HepG2 (cell line): ENCODE measurements around the gene PRDM11. TPM values are rescaled to one million over a fixed set of nuclear protein-coding genes. Genes with fewer than 3 reads are reported as not detected.

Source experiments
- ATAC-seq: fragments of 200-7000 bp; cut with Tn5 transposase; 3 replicates; pipeline ENCODE4 v1.9.1; 2020; ENCODE audit warnings: mild to moderate bottlenecking, moderate library complexity
- BruUV-seq: library from RNA; stranded (reverse); fragments of 400-500 nt; replicated peaks from 2 replicates; lab custom pipeline; 2021; lab: Mats Ljungman, UMichigan
- CTCF ChIA-PET: fragments of 300-600 bp; formaldehyde crosslinking; extraction: SDS; loops from one replicate; lab custom pipeline; 2021; ENCODE audit warnings: low total read pairs, inconsistent platforms, low intra/inter-chr PET ratio; lab: Yijun Ruan, JAX
- POLR2A ChIA-PET: fragments of 350-600 bp; sonication (Branson Sonifier 250); formaldehyde crosslinking; loops from one replicate; lab custom pipeline; 2020; ENCODE audit warnings: antibody characterized with exemption, inconsistent platforms; lab: Yijun Ruan, JAX
- DNase-seq: peaks from one replicate; pipeline ENCODE4 v3.0.0-alpha.2; 2015; ENCODE audit warnings: low spot score
- FAIRE-seq: peaks from 3 replicates; lab custom pipeline; 2011; peaks lifted over from hg19 to GRCh38; lab: Jason Lieb, UNC
- H2AFZ ChIP-seq: one replicate; pipeline ENCODE4 v1.6.1; 2011; ENCODE audit warnings: low read length, inconsistent platforms
- H3K27ac ChIP-seq: fragments of 300-600 bp; 3 replicates; pipeline ENCODE4 v1.8.0; 2011; ENCODE audit warnings: mixed run types, mild to moderate bottlenecking, mixed read lengths, low read length, inconsistent platforms; ENCODE audit not compliant: insufficient read depth; ENCODE audit errors: extremely low read length
- H3K27me3 ChIP-seq, 2 experiments: fragments of 200-600 bp in 1 of 2; 2 replicates in 1 of 2; 3 replicates in 1 of 2; pipeline versions ENCODE4 v1.6.0 to v1.8.0; 2011; ENCODE audit warnings: low read length in 2 of 2, mild to moderate bottlenecking in 2 of 2, moderate library complexity in 2 of 2, inconsistent platforms in 1 of 2; ENCODE audit not compliant: insufficient read depth in 2 of 2, control insufficient read depth in 1 of 2
- H3K36me3 ChIP-seq, 2 experiments: fragments of 200-600 bp in 1 of 2; replicated peaks in 1 of 2; 2 replicates in 1 of 2; 3 replicates in 1 of 2; pipeline versions ENCODE4 v1.5.1 to v1.8.0; 2011; ENCODE audit warnings: low read length in 2 of 2, inconsistent platforms in 1 of 2; ENCODE audit not compliant: insufficient read depth in 2 of 2, control insufficient read depth in 1 of 2
- H3K4me1 ChIP-seq: 2 replicates; pipeline ENCODE4 v1.5.1; 2012; ENCODE audit warnings: low read length, inconsistent platforms; ENCODE audit not compliant: insufficient read depth
- H3K4me2 ChIP-seq: 2 replicates; pipeline ENCODE4 v1.6.0; 2011; ENCODE audit warnings: low read depth, low read length, inconsistent platforms
- H3K4me3 ChIP-seq, 3 experiments: fragments of 200-600 bp in 1 of 3; sonication (generic), shearing (Covaris generic) in 1 of 3; replicated peaks in 1 of 3; 2 replicates each; pipeline ENCODE4 v1.5.1; 2011 to 2016; ENCODE audit warnings: low read length in 3 of 3, inconsistent platforms in 2 of 3, low read depth in 2 of 3, mild to moderate bottlenecking in 2 of 3, control low read depth in 1 of 3, mixed read lengths in 1 of 3; ENCODE audit not compliant: insufficient read depth in 1 of 3
- H3K79me2 ChIP-seq: one replicate; pipeline ENCODE4 v1.6.1; 2011; ENCODE audit warnings: low read length, inconsistent platforms; ENCODE audit not compliant: insufficient read depth
- H3K9ac ChIP-seq: 2 replicates; pipeline ENCODE4 v1.6.0; 2011; ENCODE audit warnings: mild to moderate bottlenecking, low read depth, low read length, inconsistent platforms; ENCODE audit not compliant: insufficient read depth
- H3K9me3 ChIP-seq: 2 replicates; pipeline ENCODE4 v1.5.1; 2012; ENCODE audit warnings: mild to moderate bottlenecking, low read length
- H4K20me1 ChIP-seq: 2 replicates; pipeline ENCODE4 v1.6.0; 2011; ENCODE audit warnings: inconsistent platforms, mild to moderate bottlenecking, low read length, moderate library complexity; ENCODE audit not compliant: insufficient read depth
- ATM ChIP-seq: fragments of 450-650 bp; IDR thresholded peaks from 2 replicates; pipeline ENCODE4 v1.7.1; 2017; ENCODE audit warnings: mild to moderate bottlenecking, borderline replicate concordance
- GTF3A ChIP-seq: sonication (generic); formaldehyde crosslinking; conservative IDR thresholded peaks from 2 replicates; pipeline ENCODE4 v1.4.0; 2020; ENCODE audit warnings: mild to moderate bottlenecking, missing genetic modification reagents
- GZF1 ChIP-seq: sonication (generic); formaldehyde crosslinking; IDR thresholded peaks from 2 replicates; pipeline ENCODE4 v1.5.1; 2020; ENCODE audit warnings: mild to moderate bottlenecking, missing genetic modification reagents
- HNF1B ChIP-seq: sonication (generic); formaldehyde crosslinking; IDR thresholded peaks from 2 replicates; pipeline ENCODE4 v1.5.1; 2020; ENCODE audit warnings: mild to moderate bottlenecking, moderate library complexity, missing genetic modification reagents
- KDM3A ChIP-seq: IDR thresholded peaks from 2 replicates; pipeline ENCODE4 v1.6.1; 2018; ENCODE audit warnings: low read depth, missing compliant biosample characterization
- PAF1 ChIP-seq: IDR thresholded peaks from 2 replicates; pipeline ENCODE4 v1.6.1; 2016; ENCODE audit warnings: missing genetic modification reagents, missing compliant biosample characterization
- PTBP1 ChIP-seq: fragments of 200-400 bp; formaldehyde crosslinking; IDR thresholded peaks from 2 replicates; pipeline ENCODE4 v1.6.1; 2018; ENCODE audit warnings: low read length, low read depth; ENCODE audit not compliant: poor library complexity, severe bottlenecking
- RFX5 ChIP-seq: IDR thresholded peaks from 2 replicates; pipeline ENCODE4 v1.6.1; 2011; ENCODE audit warnings: low read depth, low read length, improper control_type of control experiment
- TFDP2 ChIP-seq: sonication (generic); formaldehyde crosslinking; IDR thresholded peaks from 2 replicates; pipeline ENCODE4 v1.4.0; 2020; ENCODE audit warnings: missing genetic modification reagents
- TP53 ChIP-seq: sonication (generic); formaldehyde crosslinking; conservative IDR thresholded peaks from 2 replicates; pipeline ENCODE4 v1.4.0; 2020; ENCODE audit warnings: missing genetic modification reagents
- UBTF ChIP-seq: sonication (generic); formaldehyde crosslinking; IDR thresholded peaks from 2 replicates; pipeline ENCODE4 v1.4.0; 2020; ENCODE audit warnings: mild to moderate bottlenecking, missing genetic modification reagents
- ZBTB37 ChIP-seq: sonication (generic); formaldehyde crosslinking; IDR thresholded peaks from 2 replicates; pipeline ENCODE4 v1.4.0; 2020; ENCODE audit warnings: mild to moderate bottlenecking, missing genetic modification reagents
- ZNF503 ChIP-seq: sonication (generic); formaldehyde crosslinking; IDR thresholded peaks from 2 replicates; pipeline ENCODE4 v1.4.0; 2020; ENCODE audit warnings: missing genetic modification reagents
- ZNF770 ChIP-seq: sonication (generic); formaldehyde crosslinking; IDR thresholded peaks from 2 replicates; pipeline ENCODE4 v1.5.0; 2020; ENCODE audit warnings: mild to moderate bottlenecking, missing genetic modification reagents
- WGBS: methylation state at CpG from one replicate; pipeline ENCODE4 v1.1.6; 2017; ENCODE audit warnings: low lambda C conversion rate; 5-methylcytosine and 5-hydroxymethylcytosine counted together
- in situ Hi-C: cut with HindIII; loops from 2 replicates; pipeline ENCODE4 v1.10.0; 2017; ENCODE audit warnings: low pct_unique_long_range_greater_than_20kb; ENCODE audit not compliant: extremely low pct_ligation_motif_present
- intact Hi-C: fragments of 100-400 bp; cut with micrococcal nuclease; formaldehyde crosslinking; loops from one replicate; pipeline ENCODE4 v1.10.0; 2022; ENCODE audit not compliant: unreplicated experiment
- polyA plus RNA-seq, 8 experiments: library from polyadenylated mRNA; depleted of rRNA in 3 of 8; stranded (reverse) in 7 of 8; unstranded in 1 of 8; fragments of >200 nt; fragmentation: Illumina TruSeq in 4 of 8; extraction: Trizol in 4 of 8; gene quantifications; 2 replicates each; pipeline versions ENCODE4 v1.2.1 to v1.2.3, GENCODE V29; 2011 to 2016; ENCODE audit warnings: low read depth in 4 of 8, missing spikeins in 1 of 8, mixed read lengths in 1 of 8; ENCODE audit not compliant: insufficient read depth in 1 of 8
- total RNA-seq, 5 experiments: library from RNA; depleted of rRNA; stranded (reverse); fragments of >200 nt; fragmentation: Illumina TruSeq; extraction: Trizol; gene quantifications; 2 replicates each; pipeline ENCODE4 v1.2.3, GENCODE V29; 2016; ENCODE audit warnings: low read depth in 1 of 5

Gene PRDM11
- total and polyA plus RNA-seq, 2 of the 13 experiments (the other 11 are each of a cell fraction or from before 2014, with no cell fraction given): 3.4 to 4.7 TPM

- POLR2A ChIA-PET: no interaction called here
- in situ Hi-C loops: no loop called here
- TF ChIP-seq ZBTB37 (no peak), GZF1 (CRISPR knock-in tag) (no peak), HNF1B (CRISPR knock-in tag) (no peak), RFX5 (no peak), TFDP2 (CRISPR knock-in tag) (no peak), UBTF (CRISPR knock-in tag) (no peak), GTF3A (CRISPR knock-in tag) (no peak), TP53 (CRISPR knock-in tag) (no peak), ZNF770 (CRISPR knock-in tag) (no peak), ATM (no peak), KDM3A (CRISPR knock-in tag) (no peak), PTBP1 (no peak), ZNF503 (no peak), PAF1 (CRISPR knock-in tag) (no peak)
Observed at GRCh38 chr11:45243967-45244366, 97.5 kb downstream of the PRDM11 start.

More at GRCh38 chr11:45243967-45244366, 97.5 kb downstream of the PRDM11 start:
- Histone ChIP-seq H3K79me2 (no peaks in the 10 kb centered on the region), H3K4me3 (no peak overlapping the region), H3K27ac (no peak overlapping the region), H3K36me3 (no peaks in the 10 kb centered on the region), H3K27me3 (peaks cover 3 to 4% of the 10 kb centered on the region in 2 experiments; a peak in 1 of 5 replicates), H3K4me1 (no peaks in the 10 kb centered on the region), H3K9me3 (no peaks in the 10 kb centered on the region), H2AFZ (no peak overlapping the region), H4K20me1 (no peaks in the 10 kb centered on the region), H3K9ac (no peak overlapping the region), H3K4me2 (no peak overlapping the region)
- CTCF ChIA-PET: no interaction called here
- FAIRE-seq: no peak
- intact Hi-C loops: no loop called here
- no TSS peak for BruUV-seq
- DNase-seq: no peak
- no peak for ATAC-seq
- WGBS: 4% methylated on average over 4 of the region's 12 CpGs
